ENCODE results near the gene VWA8. TPM values are rescaled to one million over a fixed set of nuclear protein-coding genes. Genes with fewer than 3 reads are reported as not detected.

VWA8 gene
- total and polyA plus RNA-seq, 4 donors, result 7.1 to 50.3 (median 12.4) TPM

GRCh38 chr13:41944635-41945397 lies 16.1 kb downstream of the VWA8 start (continued):
- no peak for TF ChIP-seq CTCF (IDR thresholded peaks at IDR 0.05; ENCODE audit: low read depth, low read length, missing input control)
- no peak for TF ChIP-seq GABPA (IDR thresholded peaks at IDR 0.05 in 1 of 2, conservative IDR thresholded peaks at IDR 0.05 in 1 of 2)
- TF ChIP-seq RXRA (IDR thresholded peaks at IDR 0.05), result no peak
- no peak for TF ChIP-seq FOXA1 (IDR thresholded peaks at IDR 0.05)
- TF ChIP-seq SP1 (IDR thresholded peaks at IDR 0.05), result no peak
- TF ChIP-seq RAD21 (IDR thresholded peaks at IDR 0.05), result no peak
- no peak for TF ChIP-seq JUND (IDR thresholded peaks at IDR 0.05)

GRCh38 chr13:41944229-41944628 lies 16.7 kb downstream of the VWA8 start:
- peaks cover 0 to 26% (median 6%) of the 10 kb centered on the region in 4 donors for H3K4me1 ChIP-seq (ENCODE audit: control insufficient read depth in 4 of 4, insufficient read depth in 4 of 4, low read length in 3 of 4)
- no peaks in the 10 kb centered on the region for H3K27me3 ChIP-seq (ENCODE audit: control insufficient read depth in 4 of 4, insufficient read depth in 4 of 4, low read length in 3 of 4)
- H3K27ac ChIP-seq (ENCODE audit: low read depth in 1 of 2, low read length in 2 of 2), result no peak overlapping the region
- no peak for DNase-seq (ENCODE audit: low spot score)
- TF ChIP-seq FOXA2 (IDR thresholded peaks at IDR 0.05), result no peak
- no peak for TF ChIP-seq TAF1 (conservative IDR thresholded peaks at IDR 0.05)
- TF ChIP-seq RAD21 (IDR thresholded peaks at IDR 0.05), result no peak
- TF ChIP-seq NR2F2 (IDR thresholded peaks at IDR 0.05), result no peak
- no peak for TF ChIP-seq CTCF (IDR thresholded peaks at IDR 0.05; ENCODE audit: low read depth, low read length, missing input control)
- TF ChIP-seq GABPA (IDR thresholded peaks at IDR 0.05 in 1 of 2, conservative IDR thresholded peaks at IDR 0.05 in 1 of 2), result no peak
- TF ChIP-seq REST (IDR thresholded peaks at IDR 0.05), result no peak
- TF ChIP-seq EGR1 (IDR thresholded peaks at IDR 0.05; ENCODE audit: low read depth in 2 of 2), result no peak
- no peak for TF ChIP-seq SP1 (IDR thresholded peaks at IDR 0.05)
- no peak for TF ChIP-seq JUND (IDR thresholded peaks at IDR 0.05)
- TF ChIP-seq RXRA (IDR thresholded peaks at IDR 0.05), result no peak
- no peak for TF ChIP-seq ZBTB33 (IDR thresholded peaks at IDR 0.05)
- no peak for TF ChIP-seq MAX (IDR thresholded peaks at IDR 0.05)
- no peak for TF ChIP-seq HNF4A (conservative IDR thresholded peaks at IDR 0.05)
- TF ChIP-seq ATF3 (IDR thresholded peaks at IDR 0.05), result no peak
- TF ChIP-seq YY1 (IDR thresholded peaks at IDR 0.05), result no peak
- no peak for TF ChIP-seq FOXA1 (IDR thresholded peaks at IDR 0.05)
- no peak for TF ChIP-seq HNF4G (IDR thresholded peaks at IDR 0.05)
- no peak overlapping the region for H3K4me3 ChIP-seq (ENCODE audit: low read depth in 1 of 3, low read length in 3 of 3)
- 93% methylated on average over 3 of the region's 3 CpGs for WGBS
- no peak overlapping the region for H3K9ac ChIP-seq (ENCODE audit: low read depth in 1 of 2, low read length in 2 of 2)
- H3K9me3 ChIP-seq (ENCODE audit: control insufficient read depth in 4 of 4, low read length in 3 of 4), result peaks cover 0 to 4% (median 0%) of the 10 kb centered on the region in 4 donors
- peaks cover 0 to 9% (median 4%) of the 10 kb centered on the region in 4 donors for H3K36me3 ChIP-seq (ENCODE audit: control insufficient read depth in 4 of 4, insufficient read depth in 3 of 4, low read depth in 1 of 4, low read length in 3 of 4)
